ENCODE measurements around the gene PLEKHH1. TPM values are rescaled to one million over a fixed set of nuclear protein-coding genes. Genes with fewer than 3 reads are reported as not detected.

Gene PLEKHH1
- total RNA-seq, 1 experiment from 2014 or later: 6.7 TPM

- Histone ChIP-seq H3K4me3 (ENCODE audit: low read depth in 2 of 2, low read length in 2 of 2) (peak overlapping the region; percentile 26 to 57; a peak in 3 of 4 replicates), H3K36me3 (ENCODE audit: control insufficient read depth, insufficient read depth, low read length) (no peaks in the 10 kb centered on the region), H3K27ac (ENCODE audit: low read length) (no peak overlapping the region), H3K27me3 (ENCODE audit: control insufficient read depth, insufficient read depth, low read length) (no peaks in the 10 kb centered on the region; the same call in 1 of the 2 replicates), H3K4me1 (ENCODE audit: control insufficient read depth, insufficient read depth, low read length) (0 out of 2 replicates have a peak, but pooled peaks cover 12% of the 10 kb centered on the region), H3K9me3 (ENCODE audit: control insufficient read depth, insufficient read depth, low read depth, low read length) (no peaks in the 10 kb centered on the region)
- in situ Hi-C loops (cut with HindIII; ENCODE audit: low pct_unique_long_range_greater_than_20kb, low sequenced_read_pairs) (no loop called here), intact Hi-C loops (cut with micrococcal nuclease; ENCODE audit: unreplicated experiment) (loop anchor here (10.0 kb wide), 1 partner anchor 91 kb away; no protein-coding TSS in a partner anchor)
- peak; percentile 79 for ATAC-seq
- TF ChIP-seq CTCF (IDR thresholded peaks at IDR 0.05) (no peak), SIN3A (IDR thresholded peaks at IDR 0.05; ENCODE audit: borderline replicate concordance, insufficient read depth, low read depth, low read length) (no peak), POLR2AphosphoS5 (IDR thresholded peaks at IDR 0.05; ENCODE audit: low read depth, low read length) (no peak), TCF7L2 (IDR thresholded peaks at IDR 0.05; ENCODE audit: low read depth, low read length) (no peak), REST (IDR thresholded peaks at IDR 0.05; ENCODE audit: insufficient read depth in 1 of 2, low read depth in 2 of 2, low read length in 1 of 2) (no peak)
- no peak for DNase-seq (ENCODE audit: low read depth, low spot score)
- CTCF ChIA-PET: no interaction called here
- POLR2A ChIA-PET: no interaction called here
- no TSS peak for BruUV-seq (replicated peaks)
Measured at GRCh38 chr14:67515386-67516079, 17.6 kb upstream of the PLEKHH1 start.

GRCh38 chr14:67516676-67517075 lies 16.4 kb upstream of the PLEKHH1 start:
- Histone ChIP-seq H3K27ac (ENCODE audit: low read length) (no peak overlapping the region), H3K9me3 (ENCODE audit: control insufficient read depth, insufficient read depth, low read depth, low read length) (no peaks in the 10 kb centered on the region), H3K4me1 (ENCODE audit: control insufficient read depth, insufficient read depth, low read length) (0 out of 2 replicates have a peak, but pooled peaks cover 4% of the 10 kb centered on the region), H3K36me3 (ENCODE audit: control insufficient read depth, insufficient read depth, low read length) (no peaks in the 10 kb centered on the region), H3K27me3 (ENCODE audit: control insufficient read depth, insufficient read depth, low read length) (peaks cover 2% of the 10 kb centered on the region), H3K4me3 (ENCODE audit: low read depth in 2 of 2, low read length in 2 of 2) (no peak overlapping the region)
- intact Hi-C loops (cut with micrococcal nuclease; ENCODE audit: unreplicated experiment) (loop anchor here (10.0 kb wide), 1 partner anchor 92 kb away; no protein-coding TSS in a partner anchor), in situ Hi-C loops (cut with HindIII; ENCODE audit: low pct_unique_long_range_greater_than_20kb, low sequenced_read_pairs) (no loop called here)
- no TSS peak for BruUV-seq (replicated peaks)
- ATAC-seq: no peak
- POLR2A ChIA-PET: no interaction called here
- TF ChIP-seq TCF7L2 (IDR thresholded peaks at IDR 0.05; ENCODE audit: low read depth, low read length): no peak
- TF ChIP-seq SIN3A (IDR thresholded peaks at IDR 0.05; ENCODE audit: borderline replicate concordance, insufficient read depth, low read depth, low read length): no peak
- no peak for TF ChIP-seq POLR2AphosphoS5 (IDR thresholded peaks at IDR 0.05; ENCODE audit: low read depth, low read length)
- CTCF ChIA-PET: interaction anchor here (0.7 to 1.9 kb wide), 2 partner anchors 10 to 55 kb away, joined by 4 to 9 read pairs; no protein-coding TSS in a partner anchor
- no peak for DNase-seq (ENCODE audit: low read depth, low spot score)

Measured in Panc1 (cell line).